GM21526 (cell line): ENCODE results near the gene EVA1A.
A peak's percentile ranks its signal among the peaks of the same experiment; 100 is the strongest.
"Not testable (repeated sequence)": the region's sequence is repeated elsewhere in the genome, so short reads cannot be mapped to it uniquely, and the experiment has no call there.

Source experiments
- ATAC-seq: cut with Tn5 transposase; IDR thresholded peaks from one replicate; pipeline ENCODE4 v1.9.1; 2021; ENCODE audit warnings: moderate library complexity; ENCODE audit not compliant: unreplicated experiment, low FRiP score

EVA1A gene

GRCh38 chr2:75491129-75491753 is 69.5 kb downstream of the EVA1A start:
- ATAC-seq = no peak

- ATAC-seq = no peak
Measured at GRCh38 chr2:75489721-75490120, 71.0 kb downstream of the EVA1A start.

GRCh38 chr2:75488157-75488556 is 72.6 kb downstream of the EVA1A start:
- no peak for ATAC-seq

- ATAC-seq = not testable (repeated sequence)
Measured at GRCh38 chr2:75486735-75487134, 74.0 kb downstream of the EVA1A start.

GRCh38 chr2:75484840-75485239 is 75.9 kb downstream of the EVA1A start:
- ATAC-seq = no peak

- no peak for ATAC-seq
Measured at GRCh38 chr2:75483878-75484277, 76.9 kb downstream of the EVA1A start.

GRCh38 chr2:75482398-75482797 is 78.3 kb downstream of the EVA1A start:
- ATAC-seq = no peak

GRCh38 chr2:75480971-75481836 is 79.5 kb downstream of the EVA1A start:
- ATAC-seq = no peak

GRCh38 chr2:75477696-75478095 is 83.0 kb downstream of the EVA1A start:
- not testable (repeated sequence) for ATAC-seq

GRCh38 chr2:75476761-75477160 is 84.0 kb downstream of the EVA1A start:
- no peak for ATAC-seq

GRCh38 chr2:75475976-75476375 is 84.8 kb downstream of the EVA1A start:
- ATAC-seq = no peak

GRCh38 chr2:75475049-75475448 is 85.7 kb downstream of the EVA1A start:
- no peak for ATAC-seq

- ATAC-seq = no peak
Measured at GRCh38 chr2:75474115-75474514, 86.6 kb downstream of the EVA1A start.

GRCh38 chr2:75466708-75467311 is 93.9 kb downstream of the EVA1A start:
- peak; percentile 52 for ATAC-seq

- no peak for ATAC-seq
Measured at GRCh38 chr2:75465317-75465984, 95.3 kb downstream of the EVA1A start.

- no peak for ATAC-seq
Measured at GRCh38 chr2:75464348-75464946, 96.3 kb downstream of the EVA1A start.

- no peak for ATAC-seq
Measured at GRCh38 chr2:75462721-75463120, 98.0 kb downstream of the EVA1A start.

- ATAC-seq = no peak
Measured at GRCh38 chr2:75462206-75462605, 98.5 kb downstream of the EVA1A start.

GRCh38 chr2:75460630-75461029 is 100.1 kb downstream of the EVA1A start:
- ATAC-seq = no peak

GRCh38 chr2:75459565-75460310 is 101.0 kb downstream of the EVA1A start:
- no peak for ATAC-seq
